Islet precursor cell (in vitro differentiated cells): ENCODE data around the gene PPM1J.
"Not testable (repeated sequence)": the region's sequence is repeated elsewhere in the genome, so short reads cannot be mapped to it uniquely, and the experiment has no call there.

Source experiments
- DNase-seq: peaks from one replicate; pipeline ENCODE4 v3.0.0-alpha.2; 2018

Gene PPM1J

GRCh38 chr1:112715264-112716053, at the start of gene PPM1J:
PPM1J (minus strand) TSS chr1:112715332; CDS start chr1:112715301, 31 bp downstream.
- peak; percentile 99 for DNase-seq

DNA sequence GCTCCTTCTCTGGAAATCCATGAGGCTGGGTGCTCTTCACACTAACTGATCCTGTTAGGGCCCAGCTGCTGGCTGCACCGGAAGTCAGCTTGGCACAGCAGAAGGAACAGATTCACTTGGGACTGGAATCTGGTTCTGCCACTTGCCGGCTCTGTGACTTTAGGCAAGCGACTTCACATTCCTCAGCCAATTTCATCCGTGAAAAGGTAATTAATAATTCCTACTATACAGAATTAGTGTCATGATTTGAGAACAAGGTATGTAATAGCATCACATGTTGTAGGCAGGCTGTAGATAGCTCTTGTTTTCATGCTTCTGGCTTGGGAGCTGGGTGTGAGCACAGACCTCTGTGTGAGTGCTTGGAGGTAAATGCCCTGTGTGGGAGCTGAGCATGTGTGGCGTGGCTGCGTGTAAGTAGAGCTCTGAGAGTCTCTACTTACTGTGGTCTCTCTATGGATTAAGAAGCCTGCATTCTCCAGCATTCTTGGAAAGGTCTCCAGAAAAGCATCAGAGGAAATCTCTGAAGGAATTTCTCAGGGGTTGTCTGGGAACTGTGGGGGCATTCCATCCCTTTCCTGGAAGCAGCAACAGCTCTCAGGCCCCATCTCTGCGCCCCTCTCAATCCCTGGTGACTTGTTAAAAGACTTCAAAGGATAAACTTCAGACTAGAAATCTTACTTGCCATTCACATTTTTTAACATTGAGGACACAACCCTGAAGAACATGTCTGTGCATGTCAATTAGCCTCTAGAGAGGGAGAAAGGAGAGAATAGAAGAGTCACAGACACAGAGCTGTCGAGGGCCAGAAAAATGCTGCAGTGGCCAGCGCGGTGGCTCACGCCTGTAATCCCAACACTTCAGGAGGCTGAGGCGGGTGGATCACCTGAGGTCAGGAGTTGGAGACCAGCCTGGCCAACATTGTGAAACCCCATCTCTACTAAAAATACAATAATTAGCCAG, 47.7 kb upstream of the PPM1J start:
- peak; percentile 68 for DNase-seq

DNA sequence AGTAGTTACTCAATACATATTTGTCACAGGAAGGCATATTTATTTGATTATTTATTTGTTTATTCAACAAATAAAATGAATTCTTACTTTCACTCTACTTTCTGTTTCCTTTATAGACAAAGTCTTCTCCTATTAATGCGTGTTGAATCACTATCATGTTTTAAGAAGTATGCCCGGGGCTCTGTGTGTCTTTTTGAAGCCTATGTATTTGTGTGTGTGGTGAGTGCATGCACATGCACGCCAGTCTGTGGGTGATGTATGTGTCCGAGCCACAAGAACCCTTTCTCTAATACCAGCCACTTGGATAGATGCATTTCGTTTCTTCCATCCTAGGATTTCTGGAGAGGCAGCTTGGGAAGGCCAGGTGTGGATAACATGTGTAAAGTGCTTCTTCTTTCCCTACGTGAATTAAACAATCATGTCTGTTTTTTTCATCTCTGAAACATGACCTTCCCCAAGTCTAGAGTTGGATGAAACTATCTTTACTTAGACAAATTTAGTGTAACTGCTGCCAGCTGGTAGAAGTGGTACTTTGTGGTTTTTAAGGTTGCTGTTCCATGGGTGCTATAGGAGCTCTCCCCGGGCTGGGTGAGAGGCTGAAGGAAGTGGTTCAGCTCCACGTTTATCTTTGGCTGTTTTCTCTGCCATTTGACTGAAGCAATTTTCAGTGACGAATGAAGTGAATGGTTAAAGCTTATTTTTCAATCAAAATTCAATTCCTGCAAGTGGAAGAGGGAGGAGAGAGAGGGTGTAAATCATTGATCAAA, 46.8 kb upstream of the PPM1J start:
- DNase-seq, result no peak

- DNase-seq, result no peak
Observed at GRCh38 chr1:112759228-112759627, 44.1 kb upstream of the PPM1J start.

GRCh38 chr1:112754116-112754628, 39.0 kb upstream of the PPM1J start:
- no peak for DNase-seq

DNA sequence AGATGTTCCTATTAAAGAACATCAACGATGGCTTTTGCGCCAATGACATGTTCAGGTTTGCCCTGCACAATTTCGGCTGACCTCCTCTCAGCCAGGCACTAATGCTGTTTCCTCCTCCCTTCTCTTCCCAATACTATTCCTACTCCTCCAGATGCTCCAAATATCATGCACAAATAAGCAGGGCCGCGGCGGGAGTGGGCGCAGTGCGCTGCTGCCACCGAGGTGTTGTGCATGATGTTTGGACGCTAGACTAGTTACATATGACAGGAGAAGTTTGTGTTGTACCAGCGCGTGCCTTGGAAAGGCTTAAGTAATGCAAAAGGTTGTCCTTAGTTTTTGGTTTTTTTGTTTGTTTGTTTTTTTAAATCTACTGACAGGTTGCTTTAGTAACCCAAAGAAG, 33.3 kb upstream of the PPM1J start:
- DNase-seq, result no peak

DNA sequence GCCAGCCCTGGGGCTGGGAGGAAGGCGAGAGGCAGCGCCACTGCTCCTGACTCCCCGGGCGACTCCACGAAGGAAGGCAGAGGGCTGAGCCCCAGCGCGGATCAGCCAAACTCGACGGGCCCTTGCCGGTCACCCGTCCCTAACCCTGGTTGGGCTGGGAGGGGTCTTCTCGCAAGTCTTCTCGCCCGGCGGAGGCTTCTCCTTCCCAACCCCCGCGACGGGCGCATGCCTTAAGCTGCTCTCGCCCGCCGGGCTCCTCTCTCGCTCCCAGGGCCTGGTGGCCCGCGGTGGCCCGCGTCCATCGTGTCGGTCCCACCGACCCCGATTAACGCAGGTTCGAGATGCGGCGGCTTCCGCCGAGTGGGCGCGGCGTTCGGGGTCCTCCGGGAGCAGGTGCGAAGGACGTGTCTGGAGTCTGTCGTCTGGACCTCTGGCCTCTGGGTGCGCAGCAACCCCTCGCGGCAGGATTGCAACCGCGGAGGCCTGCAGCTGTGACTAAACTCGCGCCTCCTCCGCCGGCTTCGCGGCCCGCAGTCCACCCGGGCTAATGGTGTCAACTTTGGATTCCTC, 29.0 kb upstream of the PPM1J start:
- peak; percentile 87 for DNase-seq

- peak; percentile 54 for DNase-seq
Observed at GRCh38 chr1:112743174-112744008, 28.3 kb upstream of the PPM1J start.

DNA sequence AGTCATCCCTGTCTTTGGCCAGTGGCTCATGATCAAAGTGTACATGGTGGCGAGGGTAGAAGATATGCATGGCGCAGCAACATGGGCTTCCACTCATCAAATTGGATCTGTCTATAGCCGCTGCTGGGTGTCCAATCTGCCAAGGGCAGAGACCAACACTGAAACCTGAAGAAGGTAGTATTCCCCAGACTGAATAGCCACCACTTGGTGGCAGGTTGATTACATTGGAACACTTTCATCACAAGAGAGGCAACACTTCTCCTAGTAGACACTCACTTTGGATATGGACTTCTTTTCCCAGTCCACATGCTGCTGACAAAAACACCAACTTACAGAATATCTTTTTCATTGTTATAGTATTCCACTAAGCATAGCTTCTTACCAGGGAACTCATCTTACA, 22.4 kb upstream of the PPM1J start:
- DNase-seq, result no peak

DNA sequence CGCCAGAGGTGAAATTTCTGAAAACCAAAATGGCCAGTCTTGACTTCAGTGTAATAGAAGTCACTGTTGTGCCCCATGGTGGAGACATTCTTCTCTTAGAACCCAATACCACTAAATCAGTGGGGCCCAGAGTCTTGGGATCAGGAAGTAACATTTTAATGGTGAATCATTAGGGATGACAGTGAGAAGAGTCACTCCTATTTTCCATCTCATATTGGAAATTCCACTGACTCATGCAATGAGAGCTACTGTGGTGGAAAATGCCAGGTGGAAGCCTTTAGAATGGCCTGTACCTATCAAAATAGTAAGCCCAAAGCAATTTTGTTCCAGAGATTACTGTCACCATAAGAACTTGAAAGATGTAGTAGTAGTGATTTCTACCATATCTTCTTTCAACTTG, 20.6 kb upstream of the PPM1J start:
- no peak for DNase-seq

DNA sequence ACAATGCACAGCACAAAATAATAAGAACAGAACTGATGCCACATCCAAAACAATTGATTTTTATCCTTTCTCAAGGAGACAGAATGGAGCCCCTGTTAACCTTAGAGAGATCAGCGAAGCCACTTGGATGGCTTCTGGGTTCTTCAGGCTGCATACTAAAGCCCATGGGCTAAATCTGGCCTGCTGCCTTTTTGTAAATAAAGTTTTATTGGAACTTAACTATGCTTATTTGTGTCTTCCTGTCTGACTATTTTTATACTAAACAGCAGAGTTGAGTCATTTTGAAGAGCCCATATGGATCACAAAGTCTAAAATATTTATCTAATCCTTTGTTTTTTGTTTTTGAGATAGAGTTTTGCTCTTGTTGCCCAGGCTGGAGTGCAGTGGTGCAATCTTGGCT, 16.3 kb upstream of the PPM1J start:
- peak; percentile 1 for DNase-seq

DNA sequence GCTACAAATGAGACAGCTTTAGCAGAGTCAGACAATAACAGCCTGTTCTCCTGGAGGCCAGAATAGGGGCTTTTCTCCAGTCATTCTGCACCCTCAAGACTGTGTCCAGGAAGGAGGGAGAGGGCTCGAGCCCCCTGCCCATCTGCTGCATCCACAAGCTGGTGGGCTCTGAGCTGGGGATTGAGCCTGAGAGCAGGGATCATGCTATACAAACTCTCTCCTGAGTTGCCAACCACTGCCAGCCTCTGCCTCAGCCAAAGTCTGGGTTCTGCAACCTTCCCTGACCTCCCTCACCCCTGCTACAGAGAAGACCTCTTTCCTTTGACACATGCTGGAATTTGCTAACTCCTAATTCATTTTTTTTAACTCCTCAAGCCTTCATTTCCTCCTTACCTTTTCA, 14.8 kb upstream of the PPM1J start:
- DNase-seq, result peak; percentile 45

DNA sequence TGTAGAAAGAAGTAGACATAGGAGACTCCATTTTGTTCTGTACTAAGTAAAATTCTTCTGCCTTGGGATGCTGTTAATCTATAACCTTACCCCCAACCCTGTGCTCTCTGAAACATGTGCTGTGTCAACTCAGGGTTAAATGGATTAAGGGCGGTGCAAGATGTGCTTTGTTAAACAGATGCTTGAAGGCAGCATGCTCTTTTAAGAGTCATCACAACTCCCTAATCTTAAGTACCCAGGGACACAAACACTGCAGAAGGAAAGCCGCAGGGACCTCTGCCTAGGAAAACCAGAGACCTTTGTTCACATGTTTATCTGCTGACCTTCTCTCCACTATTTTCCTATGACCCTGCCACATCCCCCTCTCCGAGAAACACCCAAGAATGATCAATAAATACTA, 13.9 kb upstream of the PPM1J start:
- DNase-seq, result peak; percentile 18

GRCh38 chr1:112728306-112728971, 13.3 kb upstream of the PPM1J start:
- DNase-seq, result not testable (repeated sequence)

- no peak for DNase-seq
Observed at GRCh38 chr1:112727716-112728115, 12.6 kb upstream of the PPM1J start.

DNA sequence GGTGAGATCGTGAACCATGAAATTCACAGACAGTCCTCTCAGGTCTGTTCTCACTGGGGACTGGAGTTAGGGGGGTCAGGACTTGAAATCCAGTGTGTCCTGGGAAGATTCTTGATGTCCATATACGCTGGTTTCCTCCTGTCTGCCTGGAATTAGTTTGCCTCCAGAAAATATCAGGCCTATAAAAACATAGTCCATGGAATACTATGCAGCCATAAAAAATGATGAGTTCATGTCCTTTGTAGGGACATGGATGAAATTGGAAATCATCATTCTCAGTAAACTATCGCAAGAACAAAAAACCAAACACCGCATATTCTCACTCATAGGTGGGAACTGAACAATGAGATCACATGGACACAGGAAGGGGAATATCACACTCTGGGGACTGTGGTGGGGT, 9.1 kb upstream of the PPM1J start:
- DNase-seq, result not testable (repeated sequence)

- DNase-seq, result no peak
Observed at GRCh38 chr1:112723511-112723839, 8.3 kb upstream of the PPM1J start.

- DNase-seq, result peak; percentile 85
Observed at GRCh38 chr1:112722601-112723510, 7.7 kb upstream of the PPM1J start.

DNA sequence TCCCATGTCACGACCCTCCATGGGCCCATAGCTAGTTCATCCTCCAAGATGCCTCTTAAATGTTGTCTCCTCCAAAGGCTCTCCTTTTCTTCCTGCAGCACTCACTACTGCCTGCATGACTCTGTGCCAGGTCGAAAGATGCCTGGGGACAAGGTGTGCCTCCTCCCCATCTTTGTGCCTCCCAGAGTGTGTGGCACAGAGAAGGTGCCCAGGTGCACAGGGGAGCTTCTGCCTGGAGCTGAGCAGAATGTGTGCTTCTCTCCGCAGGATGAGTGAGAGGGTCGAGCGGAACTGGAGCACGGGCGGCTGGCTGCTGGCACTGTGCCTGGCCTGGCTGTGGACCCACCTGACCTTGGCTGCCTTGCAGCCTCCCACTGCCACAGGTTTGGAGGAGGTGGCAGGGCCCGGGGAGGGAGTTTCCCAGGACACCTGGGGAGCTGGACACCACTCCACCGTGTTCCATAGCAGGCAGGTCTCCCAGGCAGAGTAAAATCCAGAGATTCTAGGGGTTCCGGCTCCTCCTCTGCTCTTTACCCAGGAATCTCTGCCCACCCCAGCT, 6.9 kb upstream of the PPM1J start:
- DNase-seq, result no peak

DNA sequence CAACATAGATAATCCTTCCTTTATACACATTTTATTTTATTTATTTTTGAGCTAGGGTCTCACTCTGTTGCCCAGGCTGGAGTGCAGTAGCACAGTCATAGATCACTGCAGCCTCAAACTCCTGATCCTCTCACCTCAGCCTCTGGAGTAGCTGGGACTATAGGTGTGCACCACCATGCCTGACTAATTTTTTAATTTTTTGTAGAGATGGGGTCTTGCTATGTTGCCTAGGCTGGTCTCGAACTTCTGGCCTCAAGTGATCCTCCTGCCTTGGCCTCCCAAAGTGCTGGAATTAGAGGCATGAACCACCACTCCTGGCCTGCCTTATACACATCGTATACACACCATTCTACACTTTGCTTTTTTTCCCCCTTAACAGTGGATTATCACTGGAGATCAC, 6.2 kb upstream of the PPM1J start:
- DNase-seq, result not testable (repeated sequence)
